SIG-M5 treated with dmso at 0.1 percent for 504 hours (cell line): ENCODE measurements around the gene NCK2.
A peak's percentile ranks its signal among the peaks of the same experiment; 100 is the strongest.

ENCODE experiments used
- DNase-seq: peaks from one replicate; lab custom pipeline; 2025; ENCODE audit not compliant: unreplicated experiment; lab: John Stamatoyannopoulos, UW

Gene NCK2

DNA sequence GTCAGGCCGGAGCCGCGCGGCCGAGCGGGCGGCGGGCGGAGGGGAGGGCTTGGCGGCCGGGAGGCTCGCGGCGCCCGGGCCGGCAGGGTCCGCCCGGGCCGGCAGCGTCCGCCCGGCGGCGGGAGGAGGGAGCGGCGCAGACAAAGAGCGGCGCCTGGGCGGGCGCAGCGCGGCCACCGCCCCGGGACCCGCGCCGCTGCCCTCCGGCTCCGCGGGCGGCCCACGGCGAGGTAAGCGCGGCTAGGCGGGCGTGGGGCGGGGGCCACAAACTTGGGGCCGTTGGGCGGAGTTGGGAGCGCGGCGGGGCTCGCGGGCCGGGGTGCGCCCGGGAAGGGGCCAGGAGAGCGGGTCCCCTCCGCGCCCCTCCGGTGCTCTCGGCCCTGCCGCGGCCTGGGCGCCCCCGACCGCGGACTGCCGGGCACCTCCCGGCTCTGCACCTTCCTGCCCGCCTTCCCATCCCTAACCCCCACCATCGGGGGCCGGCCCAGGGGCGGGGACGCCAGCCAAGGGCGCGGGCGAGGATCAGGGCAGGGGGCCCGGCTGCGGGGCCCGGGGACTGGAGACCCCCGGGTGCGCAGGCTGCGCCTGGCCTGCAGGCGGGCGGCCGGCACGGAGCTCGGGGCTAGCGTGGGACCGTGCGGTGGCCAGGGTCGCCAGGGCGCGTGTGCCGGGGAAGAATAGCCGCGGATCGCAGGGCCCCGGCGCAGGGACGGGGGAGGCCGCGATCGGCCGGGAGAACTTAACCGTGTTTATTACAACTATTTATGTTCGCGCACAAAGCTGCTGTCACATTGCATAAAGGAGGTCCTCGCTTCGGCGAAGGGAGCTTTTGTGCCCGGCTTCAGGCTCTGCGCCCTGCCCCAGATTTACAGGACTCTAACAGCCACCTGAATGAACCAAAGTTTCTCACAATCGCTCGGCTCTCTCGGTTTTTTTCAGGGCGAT lies at the start of gene NCK2:
Gene NCK2, plus strand, starts transcription at position 4 of the 945 bp plus-strand sequence. CDS start 110,152 bp downstream, outside the sequence.
- peak; percentile 24 for DNase-seq

DNA sequence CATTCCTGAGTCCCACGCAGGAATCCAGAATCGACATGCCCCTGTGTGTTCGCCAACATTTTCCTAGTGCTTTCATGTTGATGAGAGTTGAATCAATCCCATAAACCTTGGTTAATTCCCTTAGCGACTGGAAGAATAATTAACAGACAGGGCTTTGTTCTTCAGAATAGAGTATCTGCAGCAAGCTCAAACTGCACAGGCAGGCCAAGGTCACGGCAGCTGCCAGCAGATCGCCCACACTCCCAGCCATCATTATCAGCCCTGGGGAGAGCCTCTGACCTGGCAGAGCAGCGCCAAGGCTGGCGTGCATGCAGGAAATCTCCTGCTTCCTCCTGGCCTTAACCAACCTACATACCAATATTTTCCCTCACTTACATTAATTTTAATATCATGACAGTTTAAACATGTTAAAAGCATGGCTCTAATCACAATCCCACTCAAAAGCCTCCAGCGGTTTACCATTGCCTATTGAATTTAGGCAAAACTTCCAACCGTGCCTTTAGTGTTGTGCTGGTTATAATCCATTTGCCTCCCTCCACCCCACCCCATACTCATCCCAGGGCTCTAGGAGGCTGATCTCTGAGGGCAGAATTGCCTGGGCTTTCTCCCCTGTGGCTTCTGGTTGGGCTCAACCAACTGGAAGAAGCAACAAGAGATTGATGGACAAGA lies 46.8 kb upstream of the NCK2 start:
- no peak for DNase-seq

DNA sequence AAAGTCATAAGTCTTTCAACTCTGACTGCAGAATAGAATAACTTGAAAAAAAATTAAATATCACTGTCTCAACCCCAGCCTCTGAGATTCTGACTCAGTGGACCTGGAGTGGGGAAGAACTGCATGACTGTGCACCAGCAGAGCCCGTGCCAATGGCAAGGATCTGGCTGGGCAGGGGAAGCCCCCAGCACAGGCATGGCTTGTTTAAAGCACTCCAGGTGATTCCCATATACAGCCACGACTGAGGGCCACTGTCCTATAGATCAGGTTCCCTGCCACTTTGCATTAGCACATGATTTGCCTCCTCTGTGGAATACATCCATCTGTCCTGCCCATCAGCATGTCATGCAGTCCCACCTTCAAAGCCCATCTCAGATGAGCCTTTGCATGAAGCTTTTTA lies 45.9 kb upstream of the NCK2 start:
- DNase-seq, result no peak

DNA sequence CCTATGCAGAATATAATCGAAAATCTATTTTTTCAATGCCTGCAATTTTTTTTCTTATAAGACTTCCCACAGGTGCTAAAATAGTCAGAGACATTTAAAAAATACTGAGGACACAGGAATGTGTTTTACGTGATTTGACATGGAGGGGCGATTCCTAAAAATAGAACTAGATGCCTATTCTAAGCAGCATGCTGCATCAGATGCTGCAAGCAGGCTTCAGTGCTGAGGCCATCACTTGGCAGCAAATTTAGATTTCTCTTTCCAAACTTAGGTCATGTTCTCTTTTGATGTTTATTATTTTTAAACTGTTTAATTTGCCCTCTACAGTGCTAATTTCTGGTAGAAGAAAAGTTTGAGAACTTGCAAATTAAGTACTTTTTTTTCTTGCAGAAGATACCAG lies 43.7 kb upstream of the NCK2 start:
- no peak for DNase-seq

DNA sequence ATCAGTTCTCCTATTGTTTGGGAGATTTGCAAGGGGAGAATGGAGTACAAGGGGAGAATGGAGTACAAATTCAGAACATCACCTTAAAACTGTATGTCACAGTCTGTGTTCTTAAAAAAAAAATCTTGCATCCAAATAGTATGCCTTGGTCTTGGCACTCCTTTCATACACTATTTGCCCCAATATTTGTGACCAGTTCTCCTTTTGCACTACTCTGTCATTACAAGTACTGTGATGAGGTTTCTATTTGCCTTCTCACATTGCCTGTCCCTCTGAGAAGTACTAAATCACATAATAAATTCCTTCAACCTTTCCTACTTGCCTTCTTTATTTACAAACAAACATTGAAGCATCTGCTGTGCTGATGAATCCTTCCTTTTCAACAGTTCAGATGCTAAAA lies 36.0 kb upstream of the NCK2 start:
- no peak for DNase-seq

DNA sequence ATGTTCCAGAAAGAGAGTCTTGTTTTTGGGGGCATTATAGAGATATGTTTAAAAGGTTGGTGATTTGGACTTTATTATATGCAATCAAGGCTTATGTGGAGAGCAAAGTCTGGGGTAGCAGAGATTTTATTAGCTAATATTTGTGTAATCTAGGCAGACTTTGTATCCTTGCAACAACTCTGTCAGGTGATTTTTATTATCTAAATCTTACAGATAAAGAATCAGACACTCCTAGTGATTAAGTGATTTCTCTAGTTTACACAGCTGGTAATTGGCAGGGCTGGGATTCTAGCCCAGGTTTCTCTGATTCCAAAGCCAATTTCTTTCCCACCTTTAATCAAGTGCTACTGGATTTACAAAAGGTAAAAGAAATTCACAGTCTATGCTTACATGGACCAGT lies 33.3 kb upstream of the NCK2 start:
- no peak for DNase-seq

DNA sequence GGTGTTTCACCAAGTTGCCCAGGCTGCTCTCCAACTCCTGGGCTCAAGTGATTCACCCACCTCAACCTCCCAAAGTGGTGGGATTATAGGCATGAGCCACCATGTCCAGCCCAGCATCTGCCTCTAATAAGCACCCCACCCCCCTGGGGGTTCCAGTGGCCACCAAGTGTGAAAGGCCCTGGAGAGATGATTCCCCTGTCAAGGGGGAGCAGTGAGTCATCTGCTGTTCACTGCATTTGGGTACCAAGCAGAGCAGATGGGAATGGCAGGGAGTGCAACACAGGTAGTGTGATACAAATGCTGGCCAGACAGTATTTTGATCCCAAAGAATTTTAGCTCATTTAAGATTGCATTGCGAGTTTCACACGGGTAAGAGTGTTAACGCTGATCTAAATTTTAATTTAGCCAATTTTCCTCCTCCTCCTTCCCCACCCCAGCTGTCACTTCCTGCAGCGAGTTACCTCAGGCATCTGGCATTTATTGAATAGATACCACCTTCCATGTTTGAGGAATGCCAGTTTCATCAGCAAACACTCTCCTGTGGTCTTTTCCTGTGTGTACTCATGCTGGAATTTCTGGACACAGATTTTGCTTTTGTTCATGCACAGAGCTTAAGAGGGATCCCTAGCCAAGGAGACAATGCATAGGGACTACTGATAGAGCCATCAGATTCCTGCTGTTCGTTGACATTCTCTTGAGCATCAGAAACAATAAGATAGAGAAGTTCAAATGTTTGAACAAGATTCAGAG lies 32.4 kb upstream of the NCK2 start:
- DNase-seq, result no peak

DNA sequence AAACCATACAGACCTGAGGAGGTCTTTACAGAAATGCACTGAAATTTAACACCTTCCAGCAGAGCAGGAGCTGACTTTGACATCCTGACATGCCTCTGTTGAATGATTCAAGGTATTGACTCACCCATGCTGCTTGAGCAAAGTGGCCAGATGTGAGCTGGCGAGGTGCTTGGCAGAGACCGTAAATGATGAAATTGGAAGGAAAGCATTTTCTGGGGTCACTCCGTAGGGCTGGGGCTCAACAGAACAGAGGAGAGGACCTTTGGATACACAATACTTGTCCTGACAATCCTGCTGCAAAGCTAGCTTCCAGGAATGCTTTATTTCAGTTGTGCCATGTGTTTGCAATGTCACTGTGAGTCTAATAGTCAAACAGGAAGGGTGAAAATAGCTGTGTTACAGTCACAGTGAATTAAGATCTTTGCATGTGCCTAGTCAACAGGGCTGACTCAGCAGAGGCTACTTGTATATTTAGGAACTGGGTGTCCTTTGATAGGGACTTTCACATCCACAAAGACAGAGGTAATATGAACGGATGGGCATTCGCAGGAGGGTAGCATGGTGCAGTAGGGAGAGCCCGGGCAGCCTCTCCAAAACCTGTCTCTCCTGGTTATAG lies 31.6 kb upstream of the NCK2 start:
- DNase-seq, result peak; percentile 29

DNA sequence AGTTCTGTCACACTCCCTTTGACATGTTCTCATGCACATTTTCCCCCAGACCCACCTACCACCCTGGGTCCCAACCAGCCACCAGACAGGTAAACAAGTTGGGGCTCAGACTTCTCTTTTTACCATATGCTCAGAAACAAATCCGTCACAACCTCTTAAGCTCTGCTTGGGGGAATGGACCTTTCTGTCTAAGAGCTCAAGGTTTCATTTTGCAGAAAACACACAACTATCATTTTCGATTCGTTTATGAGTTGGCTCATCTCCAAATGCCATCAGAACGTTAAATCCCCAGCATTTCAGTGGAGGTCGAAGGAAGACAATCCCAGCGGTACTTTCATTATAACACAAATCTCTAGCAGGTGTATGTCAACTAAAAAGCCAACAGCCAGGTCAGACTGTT lies 30.6 kb upstream of the NCK2 start:
- no peak for DNase-seq

DNA sequence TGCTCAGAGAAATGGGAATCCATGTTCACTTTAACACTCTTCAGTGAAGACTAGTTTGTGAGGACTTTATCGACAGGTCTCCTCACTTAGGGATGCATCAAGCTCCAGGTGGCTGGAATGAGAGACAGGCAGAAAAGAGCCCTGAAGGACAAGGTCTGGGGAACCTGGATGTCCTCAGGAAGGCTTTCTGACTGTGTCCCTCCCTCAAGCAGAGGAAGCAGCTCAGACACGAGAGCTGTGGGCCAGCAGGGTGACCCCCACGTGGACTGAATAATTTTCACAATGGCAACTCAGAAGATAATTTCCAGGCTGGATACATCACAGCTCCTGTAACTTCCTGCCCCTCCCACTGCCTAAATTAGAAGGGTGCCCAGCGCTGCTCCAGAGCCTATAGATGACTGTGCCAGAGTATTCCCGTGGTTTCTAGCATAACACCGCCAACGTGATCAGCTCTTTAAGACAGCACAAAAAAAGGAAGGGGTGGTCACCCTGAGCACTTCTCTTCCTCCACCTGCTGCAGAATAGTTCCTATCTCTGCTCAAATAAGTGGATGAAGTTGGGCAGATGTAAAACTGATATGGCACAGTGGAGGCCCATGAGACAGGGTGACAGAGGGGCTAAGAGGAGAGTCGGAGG lies 25.7 kb upstream of the NCK2 start:
- no peak for DNase-seq

DNA sequence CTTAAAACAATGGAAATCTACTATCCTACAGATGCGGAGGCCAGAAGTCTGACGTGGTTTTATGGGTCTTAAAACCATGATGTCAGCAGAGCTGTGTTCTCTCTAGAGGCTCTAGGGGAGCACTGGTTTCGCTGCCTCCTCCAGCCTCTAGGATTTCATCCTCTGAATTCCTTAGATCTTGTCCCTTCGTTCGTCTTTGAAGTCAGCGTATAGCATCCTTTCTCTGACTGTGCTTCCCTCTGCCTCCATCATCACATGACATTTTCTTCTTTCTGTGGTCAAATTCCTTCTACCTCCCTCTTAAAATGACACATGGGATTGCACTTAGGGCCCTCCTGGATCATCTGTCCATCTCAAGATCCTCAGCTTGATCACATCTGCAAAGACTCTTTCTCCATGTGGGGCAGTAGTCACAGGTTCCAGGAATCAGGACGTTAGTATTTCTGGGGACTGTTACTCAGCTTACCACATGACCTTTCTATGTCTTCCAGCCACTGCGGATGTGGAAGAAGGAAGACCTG lies 22.7 kb upstream of the NCK2 start:
- no peak for DNase-seq

DNA sequence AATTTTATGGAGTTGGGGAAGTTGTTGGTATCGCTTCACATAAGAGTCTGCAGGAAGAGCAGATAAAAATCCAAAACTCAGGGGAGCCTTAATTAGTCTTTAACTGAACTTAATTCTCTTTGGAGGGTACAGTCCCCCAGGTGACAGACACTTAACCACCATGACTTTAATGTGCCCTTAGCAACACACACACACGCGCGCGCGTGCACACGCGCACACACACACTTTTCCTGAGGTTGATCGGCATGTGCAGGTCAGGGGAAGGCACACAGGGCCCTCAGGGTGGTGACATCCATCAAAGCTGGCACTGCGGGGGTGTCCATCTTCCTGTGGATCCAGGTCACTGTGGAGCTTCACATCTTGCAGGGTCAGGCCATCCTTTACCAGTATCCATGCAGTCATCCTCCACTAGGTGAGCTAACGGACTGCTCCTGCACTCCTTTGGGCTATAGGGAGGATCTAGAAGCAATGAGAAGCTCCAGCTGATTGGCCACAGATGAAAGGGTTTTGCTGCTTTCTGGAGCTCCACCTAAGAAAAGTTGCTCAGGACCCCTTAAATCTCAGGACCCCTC lies 21.9 kb upstream of the NCK2 start:
- no peak for DNase-seq

DNA sequence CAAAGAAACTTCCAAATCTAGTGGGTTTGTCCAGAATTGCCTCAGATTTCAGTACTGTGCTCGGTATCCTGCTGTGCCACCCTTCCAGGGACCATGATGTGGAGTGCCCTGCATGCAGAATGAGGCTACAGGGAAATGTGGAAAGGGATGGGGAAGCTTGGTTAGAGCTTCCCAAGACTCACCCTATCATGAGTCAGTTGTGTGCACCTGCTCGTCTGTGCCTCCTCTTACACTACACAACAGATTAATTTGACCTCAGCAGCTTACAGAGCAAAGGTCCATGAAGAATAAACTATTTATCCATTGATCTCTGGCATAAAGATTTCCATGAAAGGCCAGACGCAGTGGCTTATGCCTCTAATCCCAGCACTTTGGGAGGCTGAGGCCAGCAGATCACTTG lies 21.3 kb upstream of the NCK2 start:
- DNase-seq, result no peak

DNA sequence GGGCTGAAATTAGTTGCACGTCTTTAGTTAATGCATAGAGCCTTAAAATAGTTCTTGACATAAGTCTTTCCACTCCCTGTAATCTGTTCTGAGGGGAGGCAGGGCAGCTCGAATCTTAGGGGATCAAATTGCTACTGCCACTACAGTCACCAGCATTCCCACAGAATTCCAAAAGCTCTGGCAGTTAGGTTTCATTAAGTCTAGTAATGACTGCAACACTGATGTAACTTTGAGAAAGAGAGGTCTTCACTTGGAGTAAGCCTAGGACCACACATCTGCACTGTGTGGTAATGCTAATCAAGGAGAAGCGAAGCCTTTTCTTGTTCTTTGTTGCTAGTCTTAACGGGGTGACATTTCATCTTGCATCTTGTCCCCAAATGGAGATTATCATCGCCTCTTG lies 19.3 kb upstream of the NCK2 start:
- no peak for DNase-seq

DNA sequence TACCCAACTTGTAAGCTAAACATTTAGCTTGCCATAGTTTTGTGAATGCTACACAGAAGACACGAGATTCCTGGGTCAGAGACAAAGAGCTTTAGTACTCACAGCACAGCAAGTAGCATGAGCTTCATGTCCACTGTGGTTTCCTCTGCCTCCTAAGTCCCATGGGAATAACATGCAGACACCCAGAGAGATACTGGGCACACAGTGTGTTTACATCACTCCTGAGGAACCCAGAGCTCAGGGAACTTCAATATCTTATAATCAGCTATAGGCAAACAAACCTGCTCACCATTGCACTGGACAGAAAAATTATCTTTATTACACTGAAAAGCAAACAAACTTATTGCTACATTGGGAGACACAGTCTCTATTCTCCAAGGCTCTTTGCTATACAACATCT lies 14.5 kb upstream of the NCK2 start:
- DNase-seq, result no peak

DNA sequence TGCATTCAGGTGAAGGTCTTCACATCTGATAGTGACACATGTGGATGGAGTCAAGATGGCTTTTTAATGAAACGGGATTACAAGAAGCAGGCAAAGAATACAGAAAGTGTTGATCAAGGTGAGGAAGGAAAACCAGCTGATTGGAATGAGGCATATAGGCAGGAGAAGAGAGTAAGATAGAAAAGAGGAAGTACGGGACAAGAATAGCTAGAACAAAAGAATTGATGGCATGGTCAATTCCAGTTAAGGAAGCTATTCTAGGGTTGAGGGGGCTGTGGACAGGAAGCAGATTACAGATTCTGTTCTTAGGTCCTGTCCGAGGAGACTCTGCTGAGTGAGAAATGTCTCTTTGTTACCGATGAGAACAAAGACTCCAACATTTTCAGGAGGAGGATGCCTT lies 13.2 kb upstream of the NCK2 start:
- peak; percentile 70 for DNase-seq

DNA sequence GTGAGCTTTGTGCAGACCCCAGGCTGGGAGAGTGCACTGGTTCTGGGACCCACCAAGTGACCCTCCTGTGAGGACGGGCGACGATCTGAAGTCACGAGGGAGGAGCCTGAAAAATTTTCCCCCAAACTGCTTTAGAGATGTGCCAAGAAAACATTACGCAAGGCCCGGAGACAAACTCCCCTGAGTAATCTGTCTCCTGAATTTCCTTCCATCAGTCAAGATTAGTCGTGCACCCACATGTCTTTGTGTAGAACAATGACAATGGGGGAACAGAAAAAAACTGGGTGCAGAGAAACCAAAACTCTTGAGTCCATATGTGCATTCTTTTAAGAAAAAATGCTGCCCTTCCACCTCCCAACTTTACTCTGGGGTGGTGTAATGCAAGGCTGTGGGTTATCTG lies 12.6 kb upstream of the NCK2 start:
- DNase-seq, result peak; percentile 38

DNA sequence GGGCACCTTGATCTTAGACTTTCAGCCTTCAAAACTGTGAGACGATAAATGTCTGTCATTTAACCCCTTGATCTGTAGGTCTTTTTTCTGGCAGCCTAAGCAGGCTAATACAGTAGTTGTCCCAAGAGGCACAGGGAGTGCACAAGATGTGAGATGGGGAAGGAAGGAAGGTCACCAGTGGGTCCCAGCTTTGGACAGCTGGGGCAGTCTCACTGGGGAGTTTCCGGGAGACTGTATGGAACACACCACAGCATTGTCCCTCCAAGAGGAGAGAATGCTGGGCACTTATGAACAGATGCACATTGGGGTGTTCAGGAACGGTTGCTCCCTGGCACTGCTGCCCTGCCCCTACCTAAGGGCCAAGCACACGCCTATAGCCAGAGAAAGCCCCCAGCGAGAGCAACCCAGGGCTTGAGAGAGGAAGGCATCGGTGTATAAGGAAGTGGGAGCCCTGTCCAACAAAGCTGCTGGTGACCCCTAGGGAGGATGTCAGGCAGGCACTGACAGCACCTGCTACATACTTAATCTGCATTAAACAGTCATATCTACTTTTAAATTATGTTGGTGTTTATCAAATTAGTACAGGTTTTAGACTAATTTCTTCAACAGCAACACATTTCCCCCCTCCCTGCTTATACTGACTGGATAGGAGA lies 11.6 kb upstream of the NCK2 start:
- DNase-seq, result peak; percentile 15

DNA sequence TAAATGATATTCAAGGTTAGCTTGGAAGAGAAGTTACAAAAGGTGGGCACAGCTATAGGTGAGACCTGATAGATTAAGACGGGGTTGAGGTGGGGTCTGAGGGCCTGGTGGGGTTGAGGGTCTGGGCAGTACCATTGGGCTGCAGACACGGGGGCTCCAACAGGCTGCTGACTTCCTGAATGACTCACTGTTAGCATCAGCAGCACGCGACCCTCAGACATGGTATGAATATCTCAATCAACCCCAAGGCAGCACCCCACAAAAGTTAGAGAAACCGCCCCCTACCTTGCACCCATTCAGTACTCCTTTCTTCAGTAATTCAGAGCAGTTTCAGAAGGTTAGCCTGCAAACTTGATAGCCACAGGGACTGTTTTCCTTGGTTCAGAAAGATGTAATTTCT lies 10.8 kb upstream of the NCK2 start:
- no peak for DNase-seq
